MM.1S (cell line): ENCODE measurements around the gene EIF2B2.

ENCODE experiments used
- DNase-seq: peaks from one replicate; pipeline ENCODE4 v3.0.0-alpha.2; 2015
- H2AFZ ChIP-seq: fragments of 300-600 bp; sonication (generic); 2 replicates; pipeline ENCODE4 v1.6.0; 2016; ENCODE audit warnings: antibody characterized with exemption, low read length
- H3F3A ChIP-seq: fragments of 300-600 bp; sonication (generic); 2 replicates; pipeline ENCODE4 v1.6.1; 2016; ENCODE audit warnings: mild to moderate bottlenecking, antibody characterized with exemption, low read length, moderate library complexity, mixed read lengths; ENCODE audit not compliant: insufficient read depth
- H3K27ac ChIP-seq: fragments of 300-600 bp; sonication (generic); 2 replicates; pipeline ENCODE4 v1.5.1; 2016; ENCODE audit warnings: mild to moderate bottlenecking, low read length
- H3K27me3 ChIP-seq: fragments of 300-600 bp; sonication (generic); replicated peaks from 2 replicates; pipeline ENCODE4 v1.6.0; 2016; ENCODE audit warnings: low read length; ENCODE audit not compliant: insufficient read depth
- H3K36me3 ChIP-seq: fragments of 300-600 bp; sonication (generic); replicated peaks from 2 replicates; pipeline ENCODE4 v1.6.1; 2016; ENCODE audit warnings: mild to moderate bottlenecking, low read length, mixed read lengths; ENCODE audit not compliant: insufficient read depth
- H3K4me1 ChIP-seq: fragments of 300-600 bp; sonication (generic); 2 replicates; pipeline ENCODE4 v1.6.1; 2016; ENCODE audit warnings: low read length, mixed read lengths
- H3K4me2 ChIP-seq: fragments of 300-600 bp; sonication (generic); 2 replicates; pipeline ENCODE4 v1.6.0; 2016; ENCODE audit warnings: low read depth, low read length
- H3K4me3 ChIP-seq: fragments of 300-600 bp; sonication (generic); 2 replicates; pipeline ENCODE4 v1.5.1; 2016; ENCODE audit warnings: low read length, mixed read lengths
- H3K79me2 ChIP-seq: fragments of 300-600 bp; sonication (generic); 2 replicates; pipeline ENCODE4 v1.6.1; 2016; ENCODE audit warnings: mixed run types, low read length, mixed read lengths
- H3K9ac ChIP-seq: fragments of 300-600 bp; sonication (generic); 2 replicates; pipeline ENCODE4 v1.6.1; 2016; ENCODE audit warnings: low read length, mixed read lengths
- H3K9me2 ChIP-seq: fragments of 300-600 bp; sonication (generic); replicated peaks from 2 replicates; pipeline ENCODE4 v1.6.1; 2016; ENCODE audit warnings: mild to moderate bottlenecking, low read length, mixed read lengths; ENCODE audit not compliant: insufficient read depth
- H3K9me3 ChIP-seq: fragments of 300-600 bp; sonication (generic); replicated peaks from 2 replicates; pipeline ENCODE4 v1.6.1; 2016; ENCODE audit warnings: mild to moderate bottlenecking, low read length, mixed read lengths; ENCODE audit not compliant: insufficient read depth
- H4K20me1 ChIP-seq: fragments of 300-600 bp; sonication (generic); 2 replicates; pipeline ENCODE4 v1.6.1; 2016; ENCODE audit warnings: mild to moderate bottlenecking, low read length, moderate library complexity, mixed read lengths; ENCODE audit not compliant: insufficient read depth
- EZH2 ChIP-seq: fragments of 300-600 bp; sonication (generic); optimal IDR thresholded peaks from 2 replicates; pipeline ENCODE3; 2017; ENCODE audit warnings: low read depth, mild to moderate bottlenecking, antibody characterized with exemption, low read length, mixed read lengths
- EZH2phosphoT487 ChIP-seq: fragments of 300-600 bp; sonication (generic); IDR thresholded peaks from 2 replicates; pipeline ENCODE4 v1.6.1; 2018; ENCODE audit warnings: antibody characterized with exemption, low read length
- TF ChIP-seq, protein P1 (sequence below): fragments of 300-600 bp; sonication (generic); IDR thresholded peaks from 2 replicates; pipeline ENCODE4 v1.5.1; 2016; ENCODE audit warnings: antibody characterized with exemption, low read length, mixed read lengths

The EIF2B2 gene

DNA sequence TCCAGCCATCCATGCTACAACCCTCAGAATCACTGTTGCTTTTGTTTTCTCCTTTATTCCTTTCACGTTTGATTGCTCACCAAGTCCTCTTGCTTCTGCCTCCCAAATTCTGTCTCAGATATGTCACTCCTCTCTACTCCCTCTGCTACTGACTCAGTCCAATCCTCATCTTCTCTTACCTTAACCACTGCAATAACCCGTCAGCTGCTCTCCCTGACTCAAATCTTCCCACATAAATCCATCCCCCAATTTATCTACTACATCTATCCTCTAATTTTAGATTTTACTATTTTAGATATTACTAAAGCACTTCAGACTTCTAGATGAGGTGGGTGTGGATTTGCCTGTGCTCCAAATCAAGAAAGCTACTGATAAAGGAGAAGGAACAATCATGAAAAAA is 23.2 kb downstream of the EIF2B2 start:
- Histone ChIP-seq H4K20me1 (no peaks in the 10 kb centered on the region), H3K9me2 (no peaks in the 10 kb centered on the region), H2AFZ (no peak overlapping the region), H3K4me1 (no peaks in the 10 kb centered on the region), H3K4me3 (no peak overlapping the region), H3K27ac (no peak overlapping the region), H3K79me2 (no peaks in the 10 kb centered on the region), H3K9ac (no peak overlapping the region), H3K4me2 (no peak overlapping the region), H3K36me3 (no peaks in the 10 kb centered on the region), H3F3A (no peaks in the 10 kb centered on the region), H3K27me3 (no peaks in the 10 kb centered on the region), H3K9me3 (no peaks in the 10 kb centered on the region)
- TF ChIP-seq, protein P1, sequence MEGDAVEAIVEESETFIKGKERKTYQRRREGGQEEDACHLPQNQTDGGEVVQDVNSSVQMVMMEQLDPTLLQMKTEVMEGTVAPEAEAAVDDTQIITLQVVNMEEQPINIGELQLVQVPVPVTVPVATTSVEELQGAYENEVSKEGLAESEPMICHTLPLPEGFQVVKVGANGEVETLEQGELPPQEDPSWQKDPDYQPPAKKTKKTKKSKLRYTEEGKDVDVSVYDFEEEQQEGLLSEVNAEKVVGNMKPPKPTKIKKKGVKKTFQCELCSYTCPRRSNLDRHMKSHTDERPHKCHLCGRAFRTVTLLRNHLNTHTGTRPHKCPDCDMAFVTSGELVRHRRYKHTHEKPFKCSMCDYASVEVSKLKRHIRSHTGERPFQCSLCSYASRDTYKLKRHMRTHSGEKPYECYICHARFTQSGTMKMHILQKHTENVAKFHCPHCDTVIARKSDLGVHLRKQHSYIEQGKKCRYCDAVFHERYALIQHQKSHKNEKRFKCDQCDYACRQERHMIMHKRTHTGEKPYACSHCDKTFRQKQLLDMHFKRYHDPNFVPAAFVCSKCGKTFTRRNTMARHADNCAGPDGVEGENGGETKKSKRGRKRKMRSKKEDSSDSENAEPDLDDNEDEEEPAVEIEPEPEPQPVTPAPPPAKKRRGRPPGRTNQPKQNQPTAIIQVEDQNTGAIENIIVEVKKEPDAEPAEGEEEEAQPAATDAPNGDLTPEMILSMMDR: no peak
- TF ChIP-seq EZH2 (no peak), EZH2phosphoT487 (no peak)
- DNase-seq: no peak

DNA sequence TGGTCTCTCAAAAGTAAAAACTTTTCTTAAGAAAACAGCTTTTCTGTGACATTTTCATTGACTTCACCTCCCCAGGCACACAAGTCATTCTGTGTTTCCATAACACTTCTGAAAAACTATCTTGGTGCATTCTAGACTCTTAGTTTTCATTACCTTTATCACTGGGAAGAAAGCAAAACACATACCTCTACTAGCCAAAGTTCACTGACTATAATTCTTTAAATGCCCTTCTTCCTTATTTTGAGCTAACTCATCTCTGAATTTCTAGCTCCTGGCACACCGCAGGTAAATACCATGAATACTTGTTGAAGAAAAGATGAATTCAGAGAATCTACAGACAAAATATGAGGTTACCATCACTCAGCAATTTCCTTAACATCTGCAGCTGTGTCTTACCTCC is 27.4 kb downstream of the EIF2B2 start:
- Histone ChIP-seq H3K4me2 (no peak overlapping the region), H3K79me2 (no peaks in the 10 kb centered on the region), H2AFZ (no peak overlapping the region), H3K9me3 (no peaks in the 10 kb centered on the region), H3K4me3 (no peak overlapping the region), H3K9ac (no peak overlapping the region), H3K9me2 (no peaks in the 10 kb centered on the region), H3K4me1 (no peaks in the 10 kb centered on the region), H3K27me3 (no peaks in the 10 kb centered on the region), H3K36me3 (no peaks in the 10 kb centered on the region), H3F3A (no peaks in the 10 kb centered on the region), H4K20me1 (no peaks in the 10 kb centered on the region), H3K27ac (no peak overlapping the region)
- DNase-seq: no peak
- TF ChIP-seq EZH2phosphoT487: no peak
- TF ChIP-seq, protein P1: no peak
- no peak for TF ChIP-seq EZH2

DNA sequence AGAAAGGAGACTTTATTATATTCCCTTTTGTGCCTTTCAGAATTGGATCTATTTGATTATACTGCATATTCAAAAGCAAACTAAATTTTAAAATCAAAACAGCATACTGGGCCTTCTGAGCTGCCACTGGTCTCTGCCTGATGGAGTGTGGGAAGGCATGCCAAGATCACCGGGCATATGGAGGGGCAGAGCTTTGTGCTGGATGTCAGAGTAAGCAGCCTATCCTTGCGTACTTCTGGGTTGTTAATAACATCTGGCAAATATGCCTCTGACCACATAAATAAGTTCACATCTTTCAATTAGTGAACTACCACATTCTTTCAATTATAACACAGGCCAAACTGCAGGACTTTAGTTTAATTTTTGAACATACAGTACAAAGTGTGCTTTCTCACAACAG is 30.2 kb downstream of the EIF2B2 start:
- no peak overlapping the region for H2AFZ ChIP-seq
- TF ChIP-seq EZH2phosphoT487: no peak
- no peak for TF ChIP-seq EZH2
- TF ChIP-seq, protein P1: no peak
- H3K9me3 ChIP-seq: no peaks in the 10 kb centered on the region
- H3F3A ChIP-seq: no peaks in the 10 kb centered on the region
- DNase-seq: no peak
- H3K4me3 ChIP-seq: no peak overlapping the region
- no peaks in the 10 kb centered on the region for H3K9me2 ChIP-seq
- no peaks in the 10 kb centered on the region for H3K4me1 ChIP-seq
- no peaks in the 10 kb centered on the region for H4K20me1 ChIP-seq
- H3K27me3 ChIP-seq: no peaks in the 10 kb centered on the region
- H3K4me2 ChIP-seq: no peak overlapping the region
- H3K27ac ChIP-seq: no peak overlapping the region
- H3K9ac ChIP-seq: no peak overlapping the region
- H3K36me3 ChIP-seq: no peaks in the 10 kb centered on the region
- no peaks in the 10 kb centered on the region for H3K79me2 ChIP-seq

DNA sequence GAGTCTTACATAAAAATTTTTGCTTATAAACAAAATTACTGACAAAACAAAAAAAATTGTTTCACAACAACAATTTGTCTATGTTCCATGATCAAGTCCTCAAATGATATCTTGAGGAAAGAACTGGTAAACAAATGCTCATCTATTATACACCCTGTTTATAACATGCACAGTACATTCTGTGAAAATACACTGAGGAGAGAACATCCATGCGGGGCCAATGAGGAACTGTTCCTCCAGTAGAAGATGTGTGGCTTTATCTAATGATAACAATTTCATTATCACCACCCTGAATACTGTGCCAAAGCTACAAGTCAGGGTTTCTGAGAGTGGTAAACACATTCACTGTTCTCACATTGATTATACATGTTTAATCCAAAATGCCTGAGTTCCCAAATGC is 37.8 kb downstream of the EIF2B2 start:
- H3K9ac ChIP-seq: no peak overlapping the region
- H3K9me2 ChIP-seq: no peaks in the 10 kb centered on the region
- H3K4me2 ChIP-seq: no peak overlapping the region
- no peak overlapping the region for H2AFZ ChIP-seq
- H3K4me1 ChIP-seq: no peaks in the 10 kb centered on the region
- H3K79me2 ChIP-seq: no peaks in the 10 kb centered on the region
- H3K27ac ChIP-seq: no peak overlapping the region
- no peaks in the 10 kb centered on the region for H3K27me3 ChIP-seq
- H4K20me1 ChIP-seq: no peaks in the 10 kb centered on the region
- H3K36me3 ChIP-seq: no peaks in the 10 kb centered on the region
- TF ChIP-seq, protein P1: no peak
- TF ChIP-seq EZH2phosphoT487 (no peak), EZH2 (no peak)
- no peaks in the 10 kb centered on the region for H3K9me3 ChIP-seq
- no peak overlapping the region for H3K4me3 ChIP-seq
- H3F3A ChIP-seq: no peaks in the 10 kb centered on the region
- no peak for DNase-seq
